Muscle layer of colon (tissue), 2 donors: ENCODE measurements around the gene FMNL3.

Source experiments
- H3K27ac ChIP-seq: one replicate; pipeline ENCODE4 v1.7.0; 2013; ENCODE audit warnings: low read depth, mild to moderate bottlenecking, low read length, moderate library complexity
- H3K27me3 ChIP-seq, 2 donors: one replicate each; pipeline ENCODE4 v1.7.0; 2013; ENCODE audit warnings: low read length in 2 of 2, mild to moderate bottlenecking in 2 of 2; ENCODE audit not compliant: insufficient read depth in 2 of 2, control insufficient read depth in 1 of 2
- H3K36me3 ChIP-seq: one replicate; pipeline ENCODE4 v1.7.0; 2013; ENCODE audit warnings: mild to moderate bottlenecking, low read length; ENCODE audit not compliant: insufficient read depth
- H3K4me1 ChIP-seq: one replicate; pipeline ENCODE4 v1.7.0; 2013; ENCODE audit warnings: mild to moderate bottlenecking, low read length; ENCODE audit not compliant: insufficient read depth
- H3K4me3 ChIP-seq, 2 donors: one replicate each; pipeline ENCODE4 v1.7.0; 2013; ENCODE audit warnings: low read length in 2 of 2, low read depth in 1 of 2, mild to moderate bottlenecking in 1 of 2, moderate library complexity in 1 of 2
- H3K9ac ChIP-seq: one replicate; pipeline ENCODE4 v1.7.0; 2013; ENCODE audit warnings: low read length
- H3K9me3 ChIP-seq: one replicate; pipeline ENCODE4 v1.7.0; 2013; ENCODE audit warnings: mild to moderate bottlenecking, low read length
- donor health status: abdominal sarcoma.
- donor health status: Adenocarcinoma of cecum.

The FMNL3 gene

GRCh38 chr12:49689785-49690184, 17.4 kb downstream of the FMNL3 start:
- no peaks in the 10 kb centered on the region for H3K9me3 ChIP-seq
- H3K27ac ChIP-seq, result no peak overlapping the region
- H3K36me3 ChIP-seq, result no peaks in the 10 kb centered on the region
- no peak overlapping the region for H3K9ac ChIP-seq
- peaks cover 3% of the 10 kb centered on the region for H3K4me1 ChIP-seq
- no peaks in the 10 kb centered on the region for H3K27me3 ChIP-seq
- H3K4me3 ChIP-seq, result no peak overlapping the region

- H3K9me3 ChIP-seq, result no peaks in the 10 kb centered on the region
- peaks cover 8% of the 10 kb centered on the region for H3K4me1 ChIP-seq
- H3K27me3 ChIP-seq, result no peaks in the 10 kb centered on the region
These were observed 18.0 kb downstream of the FMNL3 start for GRCh38 chr12:49689237-49689636.

GRCh38 chr12:49687941-49688340, 19.3 kb downstream of the FMNL3 start:
- H3K9me3 ChIP-seq, result no peaks in the 10 kb centered on the region
- H3K36me3 ChIP-seq, result no peaks in the 10 kb centered on the region
- H3K4me3 ChIP-seq, result no peak overlapping the region
- peaks cover 8% of the 10 kb centered on the region for H3K4me1 ChIP-seq
- no peaks in the 10 kb centered on the region for H3K27me3 ChIP-seq
- H3K27ac ChIP-seq, result no peak overlapping the region
- H3K9ac ChIP-seq, result no peak overlapping the region

More at GRCh38 chr12:49689237-49689636, 18.0 kb downstream of the FMNL3 start:
- H3K27ac ChIP-seq, result no peak overlapping the region
- H3K36me3 ChIP-seq, result no peaks in the 10 kb centered on the region
- no peak overlapping the region for H3K4me3 ChIP-seq
- H3K9ac ChIP-seq, result no peak overlapping the region

- no peak overlapping the region for H3K27ac ChIP-seq
- H3K9ac ChIP-seq, result no peak overlapping the region
- H3K27me3 ChIP-seq, result no peaks in the 10 kb centered on the region
- H3K36me3 ChIP-seq, result no peaks in the 10 kb centered on the region
- H3K4me3 ChIP-seq, result no peak overlapping the region
- H3K9me3 ChIP-seq, result no peaks in the 10 kb centered on the region
- peaks cover 4% of the 10 kb centered on the region for H3K4me1 ChIP-seq
These were observed 22.8 kb downstream of the FMNL3 start for GRCh38 chr12:49684310-49684854.

GRCh38 chr12:49683599-49684309, 23.5 kb downstream of the FMNL3 start:
- Histone ChIP-seq H3K4me1 (peaks cover 4% of the 10 kb centered on the region), H3K36me3 (no peaks in the 10 kb centered on the region), H3K27me3 (no peaks in the 10 kb centered on the region), H3K4me3 (no peak overlapping the region), H3K27ac (no peak overlapping the region), H3K9me3 (no peaks in the 10 kb centered on the region), H3K9ac (no peak overlapping the region)

GRCh38 chr12:49680075-49680474, 27.1 kb downstream of the FMNL3 start:
- no peak overlapping the region for H3K9ac ChIP-seq
- H3K27me3 ChIP-seq, result no peaks in the 10 kb centered on the region
- peaks cover 9% of the 10 kb centered on the region for H3K4me1 ChIP-seq
- no peaks in the 10 kb centered on the region for H3K36me3 ChIP-seq
- H3K9me3 ChIP-seq, result no peaks in the 10 kb centered on the region
- no peak overlapping the region for H3K27ac ChIP-seq
- no peak overlapping the region for H3K4me3 ChIP-seq

GRCh38 chr12:49678711-49679110, 28.5 kb downstream of the FMNL3 start:
- no peak overlapping the region for H3K4me3 ChIP-seq
- no peaks in the 10 kb centered on the region for H3K36me3 ChIP-seq
- H3K9ac ChIP-seq, result no peak overlapping the region
- H3K9me3 ChIP-seq, result no peaks in the 10 kb centered on the region
- no peaks in the 10 kb centered on the region for H3K27me3 ChIP-seq
- H3K27ac ChIP-seq, result no peak overlapping the region
- H3K4me1 ChIP-seq, result peaks cover 18% of the 10 kb centered on the region

- Histone ChIP-seq H3K4me1 (peaks cover 51% of the 10 kb centered on the region), H3K9ac (no peak overlapping the region), H3K27ac (peak overlapping the region; percentile 46)
These were observed 32.1 kb downstream of the FMNL3 start for GRCh38 chr12:49675137-49675536.

GRCh38 chr12:49674318-49674981, 32.8 kb downstream of the FMNL3 start:
- peak overlapping the region in 1 of 2 donors; percentile 22 for H3K4me3 ChIP-seq
- H3K27me3 ChIP-seq, result no peaks in the 10 kb centered on the region
- no peaks in the 10 kb centered on the region for H3K36me3 ChIP-seq
- peak overlapping the region; percentile 22 for H3K9ac ChIP-seq
- peak overlapping the region; percentile 95 for H3K27ac ChIP-seq
- H3K4me1 ChIP-seq, result peaks cover 51% of the 10 kb centered on the region
- no peaks in the 10 kb centered on the region for H3K9me3 ChIP-seq

More at GRCh38 chr12:49675137-49675536, 32.1 kb downstream of the FMNL3 start:
- Histone ChIP-seq H3K27me3 (no peaks in the 10 kb centered on the region), H3K9me3 (no peaks in the 10 kb centered on the region), H3K4me3 (no peak overlapping the region), H3K36me3 (no peaks in the 10 kb centered on the region)

- H3K36me3 ChIP-seq, result no peaks in the 10 kb centered on the region
- peaks cover 51% of the 10 kb centered on the region for H3K4me1 ChIP-seq
- H3K9ac ChIP-seq, result peak overlapping the region; percentile 23
- peak overlapping the region in 1 of 2 donors; percentile 31 for H3K4me3 ChIP-seq
- no peaks in the 10 kb centered on the region for H3K27me3 ChIP-seq
- peak overlapping the region; percentile 95 for H3K27ac ChIP-seq
- H3K9me3 ChIP-seq, result no peaks in the 10 kb centered on the region
These were observed 33.5 kb downstream of the FMNL3 start for GRCh38 chr12:49673446-49674317.
